Peyer's patch (tissue), 4 donors: Measurements from ENCODE around the gene IFT81.

Experiments
- POLR2A ChIP-seq, 2 donors: fragments of 450-650 bp; IDR thresholded peaks; one replicate each; pipeline ENCODE4 v1.5.1; 2017; ENCODE audit warnings: antibody characterized with exemption in 2 of 2, mild to moderate bottlenecking in 2 of 2, moderate library complexity in 2 of 2
- TF ChIP-seq, protein P1 (sequence below), 6 experiments: fragments of 450-650 bp in 4 of 6; fragments of 200-600 bp in 2 of 6; sonication (generic) in 1 of 6; IDR thresholded peaks; one replicate each; pipeline ENCODE4 v1.5.1; 2017 to 2019; ENCODE audit warnings: antibody characterized with exemption in 6 of 6, mild to moderate bottlenecking in 3 of 6, moderate library complexity in 1 of 6

DNA sequence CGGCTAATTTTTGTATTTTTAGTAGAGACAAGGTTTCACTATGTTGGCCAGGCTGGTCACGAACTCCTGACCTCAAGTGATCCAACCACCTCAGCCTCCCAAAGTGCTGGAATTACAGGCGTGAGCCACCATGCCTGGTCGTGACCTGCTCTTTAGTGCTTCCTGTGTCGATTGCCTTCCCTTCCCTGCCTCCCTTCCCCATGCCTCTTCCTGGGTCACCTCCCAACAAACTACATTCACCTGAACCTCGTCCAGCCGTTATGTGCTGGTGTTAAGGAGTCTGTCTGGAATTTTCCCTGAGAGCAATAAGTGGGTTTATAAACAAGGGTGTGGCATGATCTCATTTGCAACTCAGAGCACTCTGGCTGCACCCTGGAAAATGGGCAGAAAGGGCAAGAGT is 43.7 kb upstream of the IFT81 start:
- TF ChIP-seq, protein P1, sequence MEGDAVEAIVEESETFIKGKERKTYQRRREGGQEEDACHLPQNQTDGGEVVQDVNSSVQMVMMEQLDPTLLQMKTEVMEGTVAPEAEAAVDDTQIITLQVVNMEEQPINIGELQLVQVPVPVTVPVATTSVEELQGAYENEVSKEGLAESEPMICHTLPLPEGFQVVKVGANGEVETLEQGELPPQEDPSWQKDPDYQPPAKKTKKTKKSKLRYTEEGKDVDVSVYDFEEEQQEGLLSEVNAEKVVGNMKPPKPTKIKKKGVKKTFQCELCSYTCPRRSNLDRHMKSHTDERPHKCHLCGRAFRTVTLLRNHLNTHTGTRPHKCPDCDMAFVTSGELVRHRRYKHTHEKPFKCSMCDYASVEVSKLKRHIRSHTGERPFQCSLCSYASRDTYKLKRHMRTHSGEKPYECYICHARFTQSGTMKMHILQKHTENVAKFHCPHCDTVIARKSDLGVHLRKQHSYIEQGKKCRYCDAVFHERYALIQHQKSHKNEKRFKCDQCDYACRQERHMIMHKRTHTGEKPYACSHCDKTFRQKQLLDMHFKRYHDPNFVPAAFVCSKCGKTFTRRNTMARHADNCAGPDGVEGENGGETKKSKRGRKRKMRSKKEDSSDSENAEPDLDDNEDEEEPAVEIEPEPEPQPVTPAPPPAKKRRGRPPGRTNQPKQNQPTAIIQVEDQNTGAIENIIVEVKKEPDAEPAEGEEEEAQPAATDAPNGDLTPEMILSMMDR (IDR thresholded peaks at IDR 0.05) = no peak
- no peak for TF ChIP-seq POLR2A (IDR thresholded peaks at IDR 0.05)
